CD4-positive, alpha-beta T cell (primary cell): ENCODE data around the gene XAGE3. TPM values are rescaled to one million over a fixed set of nuclear protein-coding genes. Genes with fewer than 3 reads are reported as not detected.
"Not testable (repeated sequence)": the region's sequence is repeated elsewhere in the genome, so short reads cannot be mapped to it uniquely, and the experiment has no call there.

Experiments used
- ATAC-seq: fragments of 200-7000 bp; cut with Tn5 transposase; one replicate; pipeline ENCODE4 v1.10.0; 2022; ENCODE audit warnings: mild to moderate bottlenecking; ENCODE audit not compliant: poor library complexity
- CTCF ChIA-PET: fragments of 350-600 bp; sonication (Branson Sonifier 250); formaldehyde crosslinking; loops from one replicate; lab custom pipeline; 2021; ENCODE audit warnings: antibody characterized with exemption, inconsistent platforms; lab: Charles Lee
- POLR2A ChIA-PET: fragments of 350-600 bp; sonication (Branson Sonifier 250); formaldehyde crosslinking; loops from one replicate; lab custom pipeline; 2021; ENCODE audit warnings: antibody characterized with exemption, inconsistent platforms; lab: Charles Lee
- DNase-seq, 14 experiments: peaks; one replicate each; pipeline ENCODE4 v3.0.0-alpha.2; 2013 to 2020; ENCODE audit warnings: mixed read lengths in 2 of 14
- H3K27ac ChIP-seq, 2 donors: one replicate each; pipeline versions ENCODE4 v1.5.1 to v1.7.0; 2013; ENCODE audit warnings: low read length in 2 of 2, low read depth in 1 of 2, mild to moderate bottlenecking in 1 of 2
- H3K27me3 ChIP-seq, 2 experiments: 1 replicate in 1 of 2; 2 replicates in 1 of 2; pipeline versions ENCODE4 v1.6.1 to v1.7.0; 2013; ENCODE audit warnings: low read length in 2 of 2, control low read depth in 1 of 2, mild to moderate bottlenecking in 1 of 2, moderate library complexity in 1 of 2; ENCODE audit not compliant: insufficient read depth in 2 of 2, control insufficient read depth in 1 of 2
- H3K36me3 ChIP-seq: one replicate; pipeline ENCODE4 v1.6.1; 2013; ENCODE audit warnings: low read length, control low read depth; ENCODE audit not compliant: insufficient read depth
- H3K4me1 ChIP-seq: one replicate; pipeline ENCODE4 v1.6.1; 2013; ENCODE audit warnings: low read length, control low read depth; ENCODE audit not compliant: insufficient read depth
- H3K4me3 ChIP-seq: one replicate; pipeline ENCODE4 v1.5.1; 2013; ENCODE audit warnings: mild to moderate bottlenecking, low read length, moderate library complexity
- H3K9me3 ChIP-seq, 2 experiments: 1 replicate in 1 of 2; 2 replicates in 1 of 2; pipeline versions ENCODE4 v1.6.1 to v1.7.0; 2013; ENCODE audit warnings: low read length in 2 of 2, mild to moderate bottlenecking in 2 of 2, control low read depth in 1 of 2, moderate library complexity in 1 of 2; ENCODE audit not compliant: control insufficient read depth in 1 of 2, insufficient read depth in 1 of 2
- H3K27ac Mint-ChIP-seq: one replicate; pipeline ENCODE4 v1.8.0; 2020; ENCODE audit warnings: mixed read lengths
- H3K27me3 Mint-ChIP-seq: one replicate; pipeline ENCODE4 v1.8.0; 2021; ENCODE audit warnings: mixed read lengths
- H3K36me3 Mint-ChIP-seq: one replicate; pipeline ENCODE4 v1.8.0; 2021; ENCODE audit warnings: low read depth, mixed read lengths
- H3K4me1 Mint-ChIP-seq: one replicate; pipeline ENCODE4 v1.8.0; 2021; ENCODE audit warnings: low read depth, mixed read lengths
- H3K4me3 Mint-ChIP-seq: one replicate; pipeline ENCODE4 v1.8.0; 2020; ENCODE audit warnings: mild to moderate bottlenecking, mixed read lengths
- H3K9me3 Mint-ChIP-seq: one replicate; pipeline ENCODE4 v1.8.0; 2020; ENCODE audit warnings: mixed read lengths
- CTCF ChIP-seq: fragments of 200-600 bp; IDR thresholded peaks from one replicate; pipeline ENCODE4 v1.8.0; 2022; ENCODE audit warnings: antibody characterized with exemption, mild to moderate bottlenecking
- intact Hi-C, 2 experiments: fragments of 100-400 bp; cut with DNase I in 1 of 2; cut with micrococcal nuclease in 1 of 2; formaldehyde crosslinking; loops; one replicate each; pipeline versions ENCODE4 v1.15.1 to v1.9.0; 2023 to 2025; cut with DNase I, micrococcal nuclease
- polyA plus RNA-seq, 2 donors: library from polyadenylated mRNA; unstranded; fragments of 120-200 nt; gene quantifications; one replicate each; pipeline ENCODE4 v1.2.1, GENCODE V29; 2013
- total RNA-seq, 174 experiments: library from RNA in 2 of 174; stranded (reverse) in 2 of 174; gene quantifications; one replicate each; pipeline ENCODE4 v1.2.3 and lab custom pipeline; 2021 to 2026

Gene XAGE3, protein sequence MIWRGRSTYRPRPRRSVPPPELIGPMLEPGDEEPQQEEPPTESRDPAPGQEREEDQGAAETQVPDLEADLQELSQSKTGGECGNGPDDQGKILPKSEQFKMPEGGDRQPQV
- total RNA-seq: not detected
- not detected for polyA plus RNA-seq (2013, experiment 1 of 2)
- not detected for polyA plus RNA-seq (2013, experiment 2 of 2)
- total RNA-seq (lab: John Stamatoyannopoulos, UW): 0 to 0.09 (median 0) reads per million in 172 experiments

GRCh38 chrX:52867610-52868348, at the start of gene XAGE3:
XAGE3 (minus strand) TSS chrX:52868083; CDS start chrX:52867133, 950 bp downstream.
- H3K27ac ChIP-seq: no peak within 1 kb of the TSS
- Mint-ChIP-seq H3K27ac (no peak within 1 kb of the TSS), H3K27me3 (peaks cover 4% of the 10 kb centered on the region), H3K4me1 (no peaks in the 10 kb centered on the region), H3K4me3 (no peak within 1 kb of the TSS), H3K36me3 (no peaks in the 10 kb centered on the region), H3K9me3 (no peaks in the 10 kb centered on the region)
- intact Hi-C loops: no loop called here
- POLR2A ChIA-PET: no interaction called here
- H3K4me3 ChIP-seq: no peak within 1 kb of the TSS
- DNase-seq (no peak), ATAC-seq (no peak)
- H3K27me3 ChIP-seq: no peaks in the 10 kb centered on the region
- H3K9me3 ChIP-seq: no peaks in the 10 kb centered on the region
- no peaks in the 10 kb centered on the region for H3K4me1 ChIP-seq
- no peaks in the 10 kb centered on the region for H3K36me3 ChIP-seq
- CTCF ChIA-PET: no interaction called here
- no peak for TF ChIP-seq CTCF

DNA sequence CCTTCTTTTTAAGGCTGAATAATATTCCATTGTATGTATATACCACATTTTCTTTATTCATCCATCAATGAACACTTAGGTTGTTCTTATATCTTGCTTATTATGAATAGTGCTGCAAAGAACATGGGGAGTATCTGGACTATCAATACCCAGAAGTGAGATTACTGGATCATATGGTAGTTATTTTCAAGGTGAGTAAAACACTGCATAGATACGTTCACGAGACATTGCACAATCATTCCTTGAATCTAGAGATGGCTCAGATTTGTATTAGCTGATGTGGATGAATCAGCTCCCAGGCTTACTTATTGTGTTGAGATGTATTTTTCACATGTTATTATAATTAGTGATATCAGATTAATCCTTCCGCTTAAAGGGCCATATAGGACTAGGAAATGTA, 46.8 kb upstream of the XAGE3 start:
- intact Hi-C loops, H3K4me1 ChIP-seq, H3K9me3 Mint-ChIP-seq, DNase-seq, CTCF ChIA-PET, H3K36me3 ChIP-seq, H3K36me3 Mint-ChIP-seq, H3K27me3 ChIP-seq, H3K27ac ChIP-seq, ATAC-seq, H3K27ac Mint-ChIP-seq, POLR2A ChIA-PET, H3K27me3 Mint-ChIP-seq, H3K4me1 Mint-ChIP-seq, H3K4me3 ChIP-seq, H3K4me3 Mint-ChIP-seq, H3K9me3 ChIP-seq: not testable (repeated sequence)

DNA sequence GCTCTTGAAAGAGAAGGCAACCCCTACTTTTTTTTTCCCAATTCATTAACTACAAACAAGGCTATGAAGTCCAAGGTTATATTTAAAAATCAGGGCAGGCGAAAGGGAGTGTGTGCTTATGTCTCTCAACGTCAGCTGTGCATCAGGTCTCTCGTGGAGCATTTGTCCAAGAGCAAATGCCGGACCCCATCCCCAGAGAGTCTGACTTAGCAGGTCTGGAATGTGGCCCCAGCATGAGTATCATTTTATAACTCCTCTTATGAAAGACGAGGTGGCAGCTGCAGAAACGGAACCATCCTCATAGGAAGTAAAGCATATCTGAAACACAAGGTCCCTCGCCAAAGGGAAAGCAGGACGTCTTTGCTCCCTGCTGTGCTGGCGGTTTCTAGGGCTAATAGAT, 45.8 kb upstream of the XAGE3 start:
- ATAC-seq, H3K4me3 Mint-ChIP-seq, CTCF ChIA-PET, H3K36me3 Mint-ChIP-seq, H3K27me3 ChIP-seq, H3K4me1 Mint-ChIP-seq, H3K4me3 ChIP-seq, DNase-seq, H3K27ac Mint-ChIP-seq, POLR2A ChIA-PET, H3K9me3 ChIP-seq, H3K36me3 ChIP-seq, H3K27me3 Mint-ChIP-seq, H3K27ac ChIP-seq, intact Hi-C loops, H3K9me3 Mint-ChIP-seq, H3K4me1 ChIP-seq: not testable (repeated sequence)

DNA sequence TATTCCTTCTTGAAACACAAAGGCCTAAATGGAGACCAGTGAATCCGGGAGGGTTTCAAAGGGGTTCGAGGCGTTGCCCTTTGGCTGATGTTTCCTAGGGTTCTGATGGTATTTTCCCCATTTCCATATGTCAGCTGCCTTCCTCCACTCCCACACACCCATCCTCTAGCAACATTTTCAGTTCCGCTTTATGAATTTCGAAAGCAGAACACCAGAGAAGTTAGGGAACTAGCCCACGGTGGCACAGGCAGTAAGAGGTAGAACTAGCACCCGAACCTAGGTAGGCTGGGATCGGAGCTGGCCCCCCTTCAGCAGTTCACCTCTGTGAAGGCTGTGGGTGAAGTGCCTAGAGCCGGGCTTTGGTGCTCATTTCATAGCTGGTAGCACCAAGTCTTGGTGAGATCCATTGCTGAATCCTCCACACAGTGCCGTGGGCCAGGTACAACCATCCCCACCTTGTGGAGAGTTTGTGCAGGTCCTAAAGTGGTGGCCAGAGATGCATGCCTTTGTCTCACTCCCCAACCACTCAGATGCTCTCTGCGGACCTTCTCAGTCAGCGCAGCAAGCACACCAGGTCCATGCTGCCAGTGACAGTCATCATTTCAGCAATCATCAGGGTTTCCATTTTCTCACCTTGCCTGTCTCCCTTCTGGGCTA, 41.6 kb upstream of the XAGE3 start:
- H3K27me3 ChIP-seq, H3K4me3 Mint-ChIP-seq, DNase-seq, H3K36me3 ChIP-seq, H3K27me3 Mint-ChIP-seq, H3K27ac Mint-ChIP-seq, H3K4me1 ChIP-seq, CTCF ChIA-PET, H3K4me1 Mint-ChIP-seq, H3K4me3 ChIP-seq, POLR2A ChIA-PET, ATAC-seq, H3K9me3 ChIP-seq, H3K9me3 Mint-ChIP-seq, H3K27ac ChIP-seq, H3K36me3 Mint-ChIP-seq, intact Hi-C loops: not testable (repeated sequence)

- CTCF ChIA-PET, intact Hi-C loops, POLR2A ChIA-PET, ATAC-seq, H3K9me3 Mint-ChIP-seq, H3K36me3 Mint-ChIP-seq, H3K9me3 ChIP-seq, H3K27ac ChIP-seq, H3K27me3 Mint-ChIP-seq, DNase-seq, H3K4me3 Mint-ChIP-seq, H3K4me1 ChIP-seq, H3K27me3 ChIP-seq, H3K36me3 ChIP-seq, H3K4me3 ChIP-seq, H3K4me1 Mint-ChIP-seq, H3K27ac Mint-ChIP-seq: not testable (repeated sequence)
Measured at GRCh38 chrX:52907900-52908299, 40.0 kb upstream of the XAGE3 start.

GRCh38 chrX:52907137-52907536, 39.3 kb upstream of the XAGE3 start:
- not testable (repeated sequence) for H3K36me3 Mint-ChIP-seq

More at GRCh38 chrX:52907137-52907536, 39.3 kb upstream of the XAGE3 start:
- POLR2A ChIA-PET, H3K4me1 Mint-ChIP-seq, H3K36me3 ChIP-seq, intact Hi-C loops, H3K4me3 ChIP-seq, H3K9me3 ChIP-seq, H3K9me3 Mint-ChIP-seq, ATAC-seq, H3K4me1 ChIP-seq, H3K27me3 ChIP-seq, H3K27ac Mint-ChIP-seq, CTCF ChIA-PET, H3K27me3 Mint-ChIP-seq, H3K27ac ChIP-seq, H3K4me3 Mint-ChIP-seq, DNase-seq: not testable (repeated sequence)
